Gastroesophageal sphincter (tissue), 4 donors: ENCODE data around the gene REPS2. TPM values are rescaled to one million over a fixed set of nuclear protein-coding genes. Genes with fewer than 3 reads are reported as not detected.

Source experiments
- ATAC-seq: fragments of 150-250 bp; one replicate; pipeline ENCODE4 v1.9.1; 2016; ENCODE audit warnings: mild to moderate bottlenecking, moderate library complexity
- H3K27ac ChIP-seq, 4 donors: fragments of 200-600 bp; sonication (generic) in 3 of 4; 1 replicate in 3 of 4; 2 replicates in 1 of 4; pipeline ENCODE4 v1.5.1; 2016 to 2019
- H3K27me3 ChIP-seq: fragments of 200-600 bp; sonication (generic); one replicate; pipeline ENCODE4 v1.5.1; 2019
- H3K36me3 ChIP-seq, 2 donors: fragments of 200-600 bp; sonication (generic); one replicate each; pipeline ENCODE4 v1.5.1; 2019; ENCODE audit warnings: control low read depth in 1 of 2
- H3K4me1 ChIP-seq, 3 donors: fragments of 200-600 bp; sonication (generic); 1 replicate in 2 of 3; 2 replicates in 1 of 3; pipeline ENCODE4 v1.5.1; 2016 to 2019; ENCODE audit warnings: control low read depth in 2 of 3
- H3K4me3 ChIP-seq, 2 donors: fragments of 200-600 bp; sonication (generic); one replicate each; pipeline ENCODE4 v1.5.1; 2019; ENCODE audit warnings: mild to moderate bottlenecking in 1 of 2, moderate library complexity in 1 of 2
- H3K9me3 ChIP-seq, 3 donors: fragments of 200-600 bp; sonication (generic); one replicate each; pipeline ENCODE4 v1.5.1; 2017 to 2019; ENCODE audit warnings: control low read depth in 2 of 3
- EP300 ChIP-seq: sonication (generic); formaldehyde crosslinking; IDR thresholded peaks from one replicate; pipeline ENCODE4 v1.6.1; 2017; ENCODE audit warnings: antibody characterized with exemption, mild to moderate bottlenecking
- POLR2A ChIP-seq, 2 donors: fragments of 450-650 bp; IDR thresholded peaks; one replicate each; pipeline ENCODE4 v1.6.1; 2017; ENCODE audit warnings: antibody characterized with exemption in 2 of 2, mild to moderate bottlenecking in 2 of 2, moderate library complexity in 1 of 2
- POLR2AphosphoS5 ChIP-seq: sonication (generic); formaldehyde crosslinking; IDR thresholded peaks from one replicate; pipeline ENCODE4 v1.6.1; 2017; ENCODE audit warnings: antibody characterized with exemption
- WGBS, 2 donors: methylation state at CpG; one replicate each; pipeline ENCODE4 v1.1.5; 2018; ENCODE audit warnings: low coverage in 1 of 2; 5-methylcytosine and 5-hydroxymethylcytosine counted together
- total RNA-seq, 4 donors: library from RNA; depleted of rRNA; stranded (reverse); fragments of >200 nt; gene quantifications; one replicate each; pipeline ENCODE4 v1.1.0, GENCODE V29; 2016
- TF ChIP-seq, protein P1 (sequence below), 4 experiments: fragments of 200-600 bp in 2 of 4; fragments of 450-650 bp in 2 of 4; sonication (generic) in 1 of 4; IDR thresholded peaks; one replicate each; pipeline ENCODE4 v1.5.1; 2017 to 2019; ENCODE audit warnings: antibody characterized with exemption in 4 of 4, mild to moderate bottlenecking in 2 of 4, moderate library complexity in 2 of 4

Gene REPS2
- total RNA-seq, 4 donors from 2014 or later = 19.8 to 39.8 (median 24.9) TPM

DNA sequence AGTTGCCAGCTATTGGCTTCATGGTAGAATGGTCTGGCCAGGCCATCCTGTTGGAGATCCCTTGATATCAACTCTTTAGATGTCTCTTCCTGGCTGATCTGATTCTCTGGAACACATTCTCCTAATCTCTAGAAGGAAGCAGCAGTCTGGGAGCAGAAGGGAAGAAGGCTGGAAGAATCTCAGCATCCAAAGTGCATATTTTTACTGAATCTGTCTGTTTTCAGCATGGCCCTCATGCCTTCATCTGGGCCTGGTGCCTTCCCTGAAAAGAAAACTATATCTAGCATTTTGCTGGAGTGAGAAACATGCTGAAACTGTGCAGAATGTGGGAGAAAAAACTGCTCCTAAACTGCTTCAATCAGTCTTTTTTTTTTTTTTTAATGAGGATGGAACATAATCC is 148.7 kb downstream of the REPS2 start:
- H3K36me3 ChIP-seq = no peaks in the 10 kb centered on the region
- no peaks in the 10 kb centered on the region for H3K4me1 ChIP-seq
- H3K9me3 ChIP-seq = no peaks in the 10 kb centered on the region
- no peak for ATAC-seq
- H3K4me3 ChIP-seq = no peak overlapping the region
- H3K27ac ChIP-seq = no peak overlapping the region
- H3K27me3 ChIP-seq = no peaks in the 10 kb centered on the region
- TF ChIP-seq POLR2A (IDR thresholded peaks at IDR 0.05) (no peak), POLR2AphosphoS5 (no peak), EP300 (no peak)
- TF ChIP-seq, protein P1, sequence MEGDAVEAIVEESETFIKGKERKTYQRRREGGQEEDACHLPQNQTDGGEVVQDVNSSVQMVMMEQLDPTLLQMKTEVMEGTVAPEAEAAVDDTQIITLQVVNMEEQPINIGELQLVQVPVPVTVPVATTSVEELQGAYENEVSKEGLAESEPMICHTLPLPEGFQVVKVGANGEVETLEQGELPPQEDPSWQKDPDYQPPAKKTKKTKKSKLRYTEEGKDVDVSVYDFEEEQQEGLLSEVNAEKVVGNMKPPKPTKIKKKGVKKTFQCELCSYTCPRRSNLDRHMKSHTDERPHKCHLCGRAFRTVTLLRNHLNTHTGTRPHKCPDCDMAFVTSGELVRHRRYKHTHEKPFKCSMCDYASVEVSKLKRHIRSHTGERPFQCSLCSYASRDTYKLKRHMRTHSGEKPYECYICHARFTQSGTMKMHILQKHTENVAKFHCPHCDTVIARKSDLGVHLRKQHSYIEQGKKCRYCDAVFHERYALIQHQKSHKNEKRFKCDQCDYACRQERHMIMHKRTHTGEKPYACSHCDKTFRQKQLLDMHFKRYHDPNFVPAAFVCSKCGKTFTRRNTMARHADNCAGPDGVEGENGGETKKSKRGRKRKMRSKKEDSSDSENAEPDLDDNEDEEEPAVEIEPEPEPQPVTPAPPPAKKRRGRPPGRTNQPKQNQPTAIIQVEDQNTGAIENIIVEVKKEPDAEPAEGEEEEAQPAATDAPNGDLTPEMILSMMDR (IDR thresholded peaks at IDR 0.05) = no peak

DNA sequence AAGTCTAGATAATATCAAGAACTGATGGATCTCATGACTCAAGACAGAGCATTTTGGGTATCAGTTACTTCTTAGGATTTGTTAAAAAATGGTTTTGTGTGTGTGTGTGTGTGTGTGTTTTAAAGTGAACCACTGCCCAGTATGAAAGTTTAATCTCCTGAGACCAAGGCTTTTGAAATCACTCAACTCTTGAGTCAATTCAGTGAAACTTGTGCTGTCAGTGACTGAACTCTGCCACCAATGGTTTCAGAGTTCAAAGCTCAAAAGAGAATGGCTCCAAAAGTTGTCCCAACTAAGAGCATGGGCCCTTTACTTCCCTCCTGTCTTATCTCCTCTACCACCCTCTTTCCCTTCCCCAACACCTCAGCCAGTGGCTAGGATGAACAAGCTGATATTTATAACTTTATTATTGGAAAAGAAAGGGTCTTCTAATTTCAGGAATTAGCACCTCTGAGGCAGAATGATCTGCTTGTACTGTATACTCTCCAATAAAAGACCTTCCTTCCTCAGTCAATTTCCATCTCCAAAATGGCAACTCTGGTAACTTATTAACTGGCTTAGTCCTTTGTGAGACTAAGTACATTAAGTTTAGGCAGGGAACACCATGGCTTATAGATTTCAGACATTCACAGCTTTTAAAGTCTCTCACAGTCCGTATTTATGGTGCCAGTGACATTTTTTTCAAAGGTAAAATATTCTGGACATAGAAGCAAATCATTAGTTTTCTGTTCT is 152.2 kb downstream of the REPS2 start:
- H3K4me1 ChIP-seq = no peaks in the 10 kb centered on the region
- H3K27me3 ChIP-seq = no peaks in the 10 kb centered on the region
- H3K4me3 ChIP-seq = no peak overlapping the region
- no peaks in the 10 kb centered on the region for H3K9me3 ChIP-seq
- WGBS, 2 donors = 40 to 100% methylated on average over 1 of the region's 1 CpG
- no peak overlapping the region for H3K27ac ChIP-seq
- H3K36me3 ChIP-seq = no peaks in the 10 kb centered on the region
- no peak for ATAC-seq
- TF ChIP-seq EP300 (no peak), POLR2AphosphoS5 (no peak), POLR2A (IDR thresholded peaks at IDR 0.05) (no peak)
- TF ChIP-seq, protein P1 (IDR thresholded peaks at IDR 0.05) = no peak

DNA sequence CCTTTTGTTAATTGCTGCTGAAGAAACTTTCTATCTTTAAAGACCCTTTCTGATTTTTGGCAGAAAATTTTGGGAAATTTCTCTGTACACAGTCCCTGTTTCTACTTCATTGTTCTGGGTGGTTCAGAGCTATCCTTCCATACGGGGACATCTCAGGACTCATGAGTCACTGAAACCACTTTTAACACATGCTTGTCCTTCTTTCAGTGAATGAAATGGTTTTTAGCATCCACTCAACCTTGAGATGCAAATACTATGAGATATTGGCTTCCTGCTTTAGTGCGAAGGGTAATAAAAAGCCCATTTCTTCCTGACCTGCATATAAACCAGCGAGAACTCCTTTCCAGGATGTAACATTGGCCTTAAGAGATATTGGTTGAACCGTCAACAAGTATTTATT is 158.0 kb downstream of the REPS2 start:
- no peak overlapping the region for H3K27ac ChIP-seq
- no peak overlapping the region for H3K4me3 ChIP-seq
- no peaks in the 10 kb centered on the region for H3K36me3 ChIP-seq
- 60 to 96% methylated on average over 3 of the region's 4 CpGs for WGBS, 2 donors
- no peaks in the 10 kb centered on the region for H3K9me3 ChIP-seq
- no peaks in the 10 kb centered on the region for H3K27me3 ChIP-seq
- no peaks in the 10 kb centered on the region for H3K4me1 ChIP-seq
- TF ChIP-seq POLR2AphosphoS5 (no peak), EP300 (no peak), POLR2A (IDR thresholded peaks at IDR 0.05) (no peak)
- TF ChIP-seq, protein P1 (IDR thresholded peaks at IDR 0.05) = no peak
- ATAC-seq = no peak

DNA sequence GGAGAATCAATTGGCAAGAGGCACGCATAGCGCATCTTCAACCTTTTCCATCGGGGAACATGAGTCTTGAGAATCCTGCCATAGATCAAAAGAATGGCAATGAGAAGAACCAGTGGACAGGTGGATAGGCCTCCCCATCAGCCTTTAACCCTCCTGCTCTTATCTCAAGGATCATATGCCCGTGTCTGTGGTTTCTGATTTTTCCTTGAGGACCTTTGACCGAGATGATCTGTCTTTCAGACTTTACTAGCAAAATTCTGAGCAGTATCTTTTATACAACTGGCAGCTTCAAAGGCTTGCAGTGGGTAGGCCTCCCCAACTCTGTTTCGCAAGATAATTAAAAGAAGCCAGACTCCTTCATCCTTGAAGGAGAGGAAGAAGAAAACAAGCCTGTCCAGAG is 174.4 kb downstream of the REPS2 start:
- TF ChIP-seq EP300 (no peak), POLR2A (IDR thresholded peaks at IDR 0.05) (no peak), POLR2AphosphoS5 (no peak)
- TF ChIP-seq, protein P1 (IDR thresholded peaks at IDR 0.05) = no peak
- 77 to 95% methylated on average over 3 to 6 of the region's 6 CpGs for WGBS, 2 donors
- Histone ChIP-seq H3K27me3 (no peaks in the 10 kb centered on the region), H3K9me3 (no peaks in the 10 kb centered on the region), H3K4me3 (no peak overlapping the region), H3K36me3 (no peaks in the 10 kb centered on the region), H3K4me1 (no peaks in the 10 kb centered on the region), H3K27ac (no peak overlapping the region)
- ATAC-seq = no peak

DNA sequence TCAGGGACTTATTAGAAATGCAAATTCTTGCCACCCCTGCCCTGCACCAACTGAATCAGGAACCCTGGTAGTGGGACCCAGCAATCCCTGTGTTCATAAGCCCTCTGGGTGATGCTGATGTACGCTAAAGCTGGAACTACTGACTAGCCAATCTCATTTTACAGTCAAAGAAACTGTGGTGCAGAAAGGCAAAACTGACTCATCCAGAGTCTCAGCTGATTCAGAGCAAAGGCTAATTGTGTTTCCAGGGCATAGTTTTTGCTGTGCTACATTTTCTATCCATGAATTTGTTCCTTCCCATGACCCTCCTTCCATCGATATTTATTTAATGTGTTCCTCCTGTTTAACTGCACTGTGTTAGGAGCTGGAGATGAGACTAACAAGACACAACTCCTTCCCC is 207.5 kb downstream of the REPS2 start:
- TF ChIP-seq, protein P1 (IDR thresholded peaks at IDR 0.05) = no peak
- TF ChIP-seq POLR2AphosphoS5 (no peak), POLR2A (IDR thresholded peaks at IDR 0.05) (no peak), EP300 (no peak)
- 100% methylated on average over 1 of the region's 2 CpGs for WGBS, 2 donors
- Histone ChIP-seq H3K27ac (no peak overlapping the region), H3K27me3 (no peaks in the 10 kb centered on the region), H3K4me3 (no peak overlapping the region), H3K36me3 (no peaks in the 10 kb centered on the region), H3K4me1 (no peaks in the 10 kb centered on the region), H3K9me3 (no peaks in the 10 kb centered on the region)
- no peak for ATAC-seq
